RWPE1 (cell line): ENCODE results near the gene JMJD1C.

Experiments used
- CTCF ChIA-PET: fragments of 350-600 bp; sonication (Branson Sonifier 250); formaldehyde crosslinking; extraction: SDS; loops from one replicate; lab custom pipeline; 2021; lab: Yijun Ruan, JAX
- POLR2A ChIA-PET: fragments of 400-600 bp; formaldehyde crosslinking; extraction: SDS; loops from one replicate; lab custom pipeline; 2020; ENCODE audit warnings: antibody characterized with exemption; ENCODE audit not compliant: low non-redundant PET; lab: Yijun Ruan, JAX
- DNase-seq: peaks from one replicate; pipeline ENCODE4 v3.0.0; 2012; ENCODE audit warnings: low spot score
- H3K27ac ChIP-seq: fragments of 450-650 bp; 2 replicates; pipeline ENCODE4 v1.5.1; 2017
- CTCF ChIP-seq: fragments of 450-650 bp; conservative IDR thresholded peaks from 2 replicates; pipeline ENCODE4 v1.5.1; 2017; ENCODE audit warnings: low read depth, mild to moderate bottlenecking

JMJD1C gene

DNA sequence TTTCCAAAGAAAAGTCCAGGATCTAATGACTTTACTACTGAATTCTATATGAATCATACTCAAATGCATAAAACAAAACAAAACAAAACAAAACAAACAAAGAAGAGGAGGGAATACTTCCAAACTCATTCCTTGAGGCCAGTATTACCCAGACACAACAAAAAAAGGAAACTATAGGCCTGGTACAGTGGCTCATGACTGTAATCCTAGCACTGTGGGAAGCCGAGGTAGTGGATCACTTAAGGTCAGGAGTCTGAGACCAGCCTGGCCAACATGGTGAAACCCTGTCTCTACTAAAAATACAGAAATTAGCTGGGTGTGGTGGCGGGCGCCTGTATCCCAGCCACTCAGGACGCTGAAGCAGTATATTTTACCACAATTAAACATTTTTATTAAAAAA, 218.0 kb downstream of the JMJD1C start:
- TF ChIP-seq CTCF: no peak
- CTCF ChIA-PET: no interaction called here

DNA sequence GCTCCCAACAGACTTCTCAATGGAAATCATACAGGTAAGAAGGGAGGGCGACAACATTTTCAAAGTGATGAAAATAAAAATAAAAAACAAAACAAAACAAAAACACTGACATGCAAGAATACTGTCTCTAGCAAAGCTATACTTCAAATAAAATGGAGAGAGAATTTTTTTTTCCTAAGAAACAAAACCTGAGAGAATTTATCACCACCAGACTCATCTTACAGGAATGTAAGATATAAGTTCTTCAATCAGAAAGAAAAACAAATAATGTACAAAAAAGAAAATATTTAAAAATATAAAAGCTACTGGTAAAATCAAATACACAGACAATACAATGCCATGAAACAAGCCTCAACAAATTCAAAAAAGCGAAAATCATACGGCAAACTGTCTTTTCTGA, 219.4 kb downstream of the JMJD1C start:
- no peak for TF ChIP-seq CTCF
- CTCF ChIA-PET: no interaction called here
- POLR2A ChIA-PET: no interaction called here
- DNase-seq: no peak
- no peak overlapping the region for H3K27ac ChIP-seq

More for the DNA sequence above, 218.0 kb downstream of the JMJD1C start:
- DNase-seq: no peak
- POLR2A ChIA-PET: no interaction called here
- H3K27ac ChIP-seq: no peak overlapping the region

DNA sequence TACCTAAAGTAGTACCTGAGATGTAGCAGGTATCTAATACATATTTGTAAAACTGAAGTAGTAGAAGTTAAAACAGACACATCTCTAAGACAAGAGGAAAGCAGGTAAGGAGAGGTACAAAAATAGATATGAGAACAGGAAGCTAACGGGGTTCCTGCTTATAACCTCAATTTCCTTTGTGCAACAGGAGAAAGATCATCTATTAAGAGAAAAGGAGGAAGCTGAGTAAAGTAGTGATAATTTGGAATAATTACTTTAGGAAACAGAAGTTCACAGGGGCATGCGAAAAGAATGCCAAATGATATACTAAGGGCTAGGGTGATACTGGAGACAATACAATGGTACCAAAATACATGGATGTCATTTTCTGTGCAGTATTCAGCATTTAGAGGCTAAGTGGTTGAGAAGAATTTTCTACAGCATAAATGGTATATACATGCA, 223.9 kb downstream of the JMJD1C start:
- DNase-seq: no peak
- no peak for TF ChIP-seq CTCF
- H3K27ac ChIP-seq: no peak overlapping the region
- ChIA-PET CTCF (no interaction called here), POLR2A (no interaction called here)

GRCh38 chr10:63240807-63241206, 225.0 kb downstream of the JMJD1C start:
- ChIA-PET POLR2A (no interaction called here), CTCF (interaction anchor here (1.2 kb wide), 1 partner anchor 28 kb away, joined by 3 read pairs; no protein-coding TSS in a partner anchor)
- no peak for DNase-seq
- no peak overlapping the region for H3K27ac ChIP-seq
- no peak for TF ChIP-seq CTCF

GRCh38 chr10:63238501-63238900, 227.3 kb downstream of the JMJD1C start:
- H3K27ac ChIP-seq: no peak overlapping the region
- ChIA-PET CTCF (interaction anchor here (0.6 kb wide), 1 partner anchor 402 kb away, joined by 4 read pairs; no protein-coding TSS in a partner anchor), POLR2A (no interaction called here)
- no peak for DNase-seq
- TF ChIP-seq CTCF: no peak

GRCh38 chr10:63237396-63237795, 228.4 kb downstream of the JMJD1C start:
- POLR2A ChIA-PET: no interaction called here
- CTCF ChIA-PET: no interaction called here
- no peak for TF ChIP-seq CTCF
- DNase-seq: no peak
- peak overlapping the region; percentile 92 for H3K27ac ChIP-seq
